GM23338 (cell line): ENCODE measurements around the gene ATAD5. TPM values are rescaled to one million over a fixed set of nuclear protein-coding genes. Genes with fewer than 3 reads are reported as not detected.

Experiments used
- ATAC-seq: fragments of 200-7000 bp; cut with Tn5 transposase; 3 replicates; pipeline ENCODE4 v1.9.1; 2020
- DNase-seq: peaks from one replicate; pipeline ENCODE4 v3.0.0-alpha.2; 2015; ENCODE audit warnings: low spot score
- H2AFZ ChIP-seq: fragments of 200-600 bp; sonication (generic); 2 replicates; pipeline ENCODE4 v1.8.0; 2016; ENCODE audit warnings: antibody characterized with exemption, mild to moderate bottlenecking, moderate library complexity
- H3F3A ChIP-seq: fragments of 200-600 bp; sonication (generic); replicated peaks from 2 replicates; pipeline ENCODE4 v1.8.0; 2017; ENCODE audit warnings: antibody characterized with exemption, mixed run types, low read depth
- H3K27ac ChIP-seq: fragments of 200-600 bp; sonication (generic); 2 replicates; pipeline ENCODE4 v1.6.1; 2016; ENCODE audit warnings: low read depth
- H3K27me3 ChIP-seq: fragments of 200-600 bp; sonication (generic); 2 replicates; pipeline ENCODE4 v1.8.0; 2016; ENCODE audit warnings: mild to moderate bottlenecking, mixed run types, moderate library complexity; ENCODE audit not compliant: insufficient read depth
- H3K36me3 ChIP-seq: fragments of 200-600 bp; sonication (generic); 2 replicates; pipeline ENCODE4 v1.8.0; 2016; ENCODE audit warnings: mild to moderate bottlenecking; ENCODE audit not compliant: insufficient read depth
- H3K4me1 ChIP-seq: fragments of 200-600 bp; sonication (generic); 2 replicates; pipeline ENCODE4 v1.8.0; 2016; ENCODE audit warnings: mild to moderate bottlenecking, moderate library complexity; ENCODE audit not compliant: insufficient read depth
- H3K4me2 ChIP-seq: fragments of 200-600 bp; sonication (generic); 2 replicates; pipeline ENCODE4 v1.7.1; 2017; ENCODE audit warnings: mixed run types
- H3K4me3 ChIP-seq: fragments of 200-600 bp; sonication (generic); 2 replicates; pipeline ENCODE4 v1.6.1; 2016; ENCODE audit warnings: mixed run types
- H3K79me2 ChIP-seq: fragments of 200-600 bp; sonication (generic); replicated peaks from 2 replicates; pipeline ENCODE4 v1.8.0; 2017; ENCODE audit warnings: mild to moderate bottlenecking; ENCODE audit not compliant: insufficient read depth
- H3K9me2 ChIP-seq: fragments of 200-600 bp; sonication (generic); 2 replicates; pipeline ENCODE4 v1.8.0; 2017; ENCODE audit not compliant: insufficient read depth
- H4K20me1 ChIP-seq: fragments of 200-600 bp; sonication (generic); replicated peaks from 2 replicates; pipeline ENCODE4 v1.8.0; 2017; ENCODE audit warnings: mild to moderate bottlenecking; ENCODE audit not compliant: insufficient read depth
- H3K27ac Mint-ChIP-seq: 2 replicates; pipeline ENCODE4 v1.8.0; 2020; ENCODE audit warnings: inconsistent platforms, mild to moderate bottlenecking, moderate library complexity, mixed read lengths
- H3K27me3 Mint-ChIP-seq: 3 replicates; pipeline ENCODE4 v1.8.0; 2022; ENCODE audit warnings: low read depth, mild to moderate bottlenecking, moderate library complexity, mixed read lengths, inconsistent platforms; ENCODE audit not compliant: insufficient read depth, poor library complexity
- H3K36me3 Mint-ChIP-seq: 3 replicates; pipeline ENCODE4 v1.8.0; 2021; ENCODE audit warnings: low read depth, mild to moderate bottlenecking, inconsistent platforms, moderate library complexity, mixed read lengths
- H3K4me1 Mint-ChIP-seq: 3 replicates; pipeline ENCODE4 v1.8.0; 2020; ENCODE audit warnings: mild to moderate bottlenecking, inconsistent platforms, mixed read lengths
- H3K4me3 Mint-ChIP-seq: 3 replicates; pipeline ENCODE4 v1.8.0; 2021; ENCODE audit warnings: moderate library complexity, mild to moderate bottlenecking, inconsistent platforms, mixed read lengths
- H3K9me3 Mint-ChIP-seq: 3 replicates; pipeline ENCODE4 v1.8.0; 2020; ENCODE audit warnings: moderate library complexity, mild to moderate bottlenecking, inconsistent platforms, mixed read lengths
- CREB1 ChIP-seq: fragments of 250-450 bp; sonication (Bioruptor Pico); IDR thresholded peaks from 2 replicates; pipeline ENCODE4 v1.5.0; 2020; ENCODE audit warnings: low read depth, mild to moderate bottlenecking, moderate library complexity
- EZH2 ChIP-seq: fragments of 200-600 bp; sonication (generic); IDR thresholded peaks from one replicate; pipeline ENCODE4 v1.8.0; 2017; ENCODE audit warnings: antibody characterized with exemption, mild to moderate bottlenecking, low read depth; ENCODE audit not compliant: unreplicated experiment
- EZH2phosphoT487 ChIP-seq: fragments of 200-600 bp; sonication (generic); IDR thresholded peaks from one replicate; pipeline ENCODE4 v1.8.1; 2018; ENCODE audit warnings: antibody characterized with exemption; ENCODE audit not compliant: unreplicated experiment
- JUNB ChIP-seq: IDR thresholded peaks from one replicate; pipeline ENCODE4 v1.6.1; 2016; ENCODE audit warnings: antibody characterized with exemption; ENCODE audit not compliant: unreplicated experiment
- REST ChIP-seq: IDR thresholded peaks from one replicate; pipeline ENCODE4 v1.6.1; 2018; ENCODE audit warnings: antibody characterized with exemption; ENCODE audit not compliant: unreplicated experiment
- ZNF114 ChIP-seq: fragments of 250-450 bp; sonication (Bioruptor Pico); IDR thresholded peaks from 2 replicates; pipeline ENCODE4 v1.5.0; 2020; ENCODE audit warnings: mild to moderate bottlenecking, moderate library complexity
- ZNF331 ChIP-seq: fragments of 250-450 bp; sonication (Bioruptor Pico); IDR thresholded peaks from 2 replicates; pipeline ENCODE4 v1.5.0; 2020; ENCODE audit warnings: low read depth, mild to moderate bottlenecking, moderate library complexity
- ZNF462 ChIP-seq: fragments of 250-450 bp; sonication (Bioruptor Pico); IDR thresholded peaks from 2 replicates; pipeline ENCODE4 v1.5.0; 2020; ENCODE audit warnings: mild to moderate bottlenecking, moderate library complexity
- polyA plus RNA-seq: library from polyadenylated mRNA; unstranded; fragments of >200 nt; fragmentation: Nextera tagmentation; extraction: Ambion mirVana; gene quantifications from 2 replicates; pipeline ENCODE4 v1.2.1, GENCODE V29; 2016
- total RNA-seq: library from RNA; depleted of rRNA; stranded (reverse); fragments of >200 nt; shearing (Covaris generic); gene quantifications from 2 replicates; pipeline ENCODE4 v1.2.3, GENCODE V29; 2014

Gene ATAD5
- total and polyA plus RNA-seq, 2 experiments from 2014 or later = 24.2 to 30.9 TPM

DNA sequence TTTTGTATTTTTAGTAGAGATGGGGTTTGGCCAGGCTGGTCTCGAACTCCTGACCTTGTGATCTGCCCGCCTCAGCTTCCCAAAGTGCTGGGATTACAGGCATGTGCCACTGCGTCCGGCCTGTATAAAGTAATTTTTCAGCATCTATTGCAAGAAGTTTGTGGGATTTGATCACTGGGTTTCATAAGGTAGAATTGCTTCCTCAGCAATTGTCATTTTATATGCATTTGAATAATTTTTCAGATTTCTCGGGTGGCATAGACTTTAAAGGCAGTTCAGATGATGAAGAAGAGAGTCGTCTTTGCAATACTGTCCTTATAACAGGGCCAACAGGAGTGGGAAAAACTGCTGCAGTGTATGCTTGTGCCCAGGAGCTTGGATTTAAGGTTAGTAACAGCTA, 37.2 kb downstream of the ATAD5 start (continued):
- TF ChIP-seq ZNF462 (CRISPR knock-in tag) = no peak
- TF ChIP-seq ZNF114 (CRISPR knock-in tag) = no peak
- TF ChIP-seq CREB1 (CRISPR knock-in tag) = no peak
- no peak for TF ChIP-seq EZH2phosphoT487
- no peak for TF ChIP-seq JUNB
- TF ChIP-seq ZNF331 = no peak

- H3K36me3 Mint-ChIP-seq = peaks cover 40% of the 10 kb centered on the region; the same call in 2 of the 3 replicates
- Histone ChIP-seq H3K4me1 (no peaks in the 10 kb centered on the region), H3K4me3 (no peak overlapping the region), H3F3A (no peaks in the 10 kb centered on the region), H3K36me3 (peaks cover 7% of the 10 kb centered on the region; the same call in 1 of the 2 replicates), H4K20me1 (peaks cover 13% of the 10 kb centered on the region), H3K79me2 (no peaks in the 10 kb centered on the region), H3K27me3 (no peaks in the 10 kb centered on the region), H3K9me2 (no peaks in the 10 kb centered on the region), H3K4me2 (no peak overlapping the region), H2AFZ (no peak overlapping the region), H3K27ac (no peak overlapping the region)
- ATAC-seq (no peak), DNase-seq (no peak)
- no peaks in the 10 kb centered on the region for H3K27me3 Mint-ChIP-seq
- H3K4me3 Mint-ChIP-seq = no peak overlapping the region
- no peaks in the 10 kb centered on the region for H3K4me1 Mint-ChIP-seq
- H3K27ac Mint-ChIP-seq = no peak overlapping the region
- no peaks in the 10 kb centered on the region for H3K9me3 Mint-ChIP-seq
- TF ChIP-seq EZH2phosphoT487 (no peak), JUNB (no peak), ZNF331 (no peak), REST (no peak), EZH2 (no peak)
Measured at GRCh38 chr17:30886187-30886586, 54.4 kb downstream of the ATAD5 start.
